Measurements from ENCODE around the gene NDFIP1.

Gene NDFIP1

DNA sequence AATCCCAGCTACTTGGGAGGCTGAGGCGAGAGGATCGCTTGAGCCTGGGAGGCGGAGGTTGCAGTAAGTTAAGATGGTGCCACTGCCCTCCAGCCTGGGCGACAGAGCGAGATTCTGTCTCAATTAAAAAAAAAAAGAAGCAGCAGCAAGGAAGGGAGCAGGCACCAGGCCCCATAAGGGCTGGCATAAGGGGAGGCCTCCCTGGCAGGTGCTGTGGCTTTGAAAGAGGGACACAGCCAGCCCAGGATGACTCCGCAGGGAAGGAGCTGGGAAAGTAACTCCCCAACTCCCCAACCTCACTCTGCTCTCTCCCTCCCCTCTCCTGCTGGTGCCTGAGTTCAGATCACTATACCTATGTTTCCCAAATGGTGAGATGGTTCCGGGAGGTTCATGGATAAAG is 70.1 kb downstream of the NDFIP1 start:
- DNase-seq (ENCODE audit: low read depth), result no peak
- no peak overlapping the region for H3K4me3 ChIP-seq (ENCODE audit: low read length)
- TF ChIP-seq, protein P1, sequence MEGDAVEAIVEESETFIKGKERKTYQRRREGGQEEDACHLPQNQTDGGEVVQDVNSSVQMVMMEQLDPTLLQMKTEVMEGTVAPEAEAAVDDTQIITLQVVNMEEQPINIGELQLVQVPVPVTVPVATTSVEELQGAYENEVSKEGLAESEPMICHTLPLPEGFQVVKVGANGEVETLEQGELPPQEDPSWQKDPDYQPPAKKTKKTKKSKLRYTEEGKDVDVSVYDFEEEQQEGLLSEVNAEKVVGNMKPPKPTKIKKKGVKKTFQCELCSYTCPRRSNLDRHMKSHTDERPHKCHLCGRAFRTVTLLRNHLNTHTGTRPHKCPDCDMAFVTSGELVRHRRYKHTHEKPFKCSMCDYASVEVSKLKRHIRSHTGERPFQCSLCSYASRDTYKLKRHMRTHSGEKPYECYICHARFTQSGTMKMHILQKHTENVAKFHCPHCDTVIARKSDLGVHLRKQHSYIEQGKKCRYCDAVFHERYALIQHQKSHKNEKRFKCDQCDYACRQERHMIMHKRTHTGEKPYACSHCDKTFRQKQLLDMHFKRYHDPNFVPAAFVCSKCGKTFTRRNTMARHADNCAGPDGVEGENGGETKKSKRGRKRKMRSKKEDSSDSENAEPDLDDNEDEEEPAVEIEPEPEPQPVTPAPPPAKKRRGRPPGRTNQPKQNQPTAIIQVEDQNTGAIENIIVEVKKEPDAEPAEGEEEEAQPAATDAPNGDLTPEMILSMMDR (conservative IDR thresholded peaks at IDR 0.05; ENCODE audit: low read length), result no peak

DNA sequence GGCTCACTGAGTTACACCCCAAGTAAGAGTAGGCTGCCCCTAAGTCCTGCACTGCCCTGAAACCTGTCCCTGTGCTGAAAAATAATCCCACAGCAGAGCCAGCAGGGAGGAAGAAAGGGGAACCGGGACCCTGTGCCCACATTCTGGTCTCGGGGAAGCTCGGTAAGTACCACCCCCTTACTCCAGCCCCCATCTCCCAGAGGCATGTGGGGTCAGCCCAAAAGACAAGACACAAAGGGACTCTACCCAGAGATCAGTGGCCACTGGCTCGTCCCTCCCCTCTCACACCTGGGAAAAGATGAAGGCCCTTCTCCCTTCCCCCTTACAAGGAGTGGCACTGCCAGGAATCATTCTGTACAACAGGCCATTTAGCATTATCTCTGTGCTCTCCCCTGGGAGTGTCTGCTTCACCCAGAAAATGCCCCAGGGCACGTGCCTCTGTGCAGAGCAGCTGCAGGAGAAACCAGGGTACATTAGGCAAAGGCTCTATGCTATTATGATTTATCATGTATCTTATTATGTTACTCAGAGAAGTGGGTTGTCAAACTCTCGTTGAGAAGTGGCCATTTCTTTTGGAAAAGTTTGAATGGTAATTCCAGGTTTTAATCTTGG is 71.3 kb downstream of the NDFIP1 start:
- DNase-seq (ENCODE audit: low read depth), result no peak
- no peak overlapping the region for H3K4me3 ChIP-seq (ENCODE audit: low read length)
- TF ChIP-seq, protein P1 (conservative IDR thresholded peaks at IDR 0.05; ENCODE audit: low read length), result no peak

DNA sequence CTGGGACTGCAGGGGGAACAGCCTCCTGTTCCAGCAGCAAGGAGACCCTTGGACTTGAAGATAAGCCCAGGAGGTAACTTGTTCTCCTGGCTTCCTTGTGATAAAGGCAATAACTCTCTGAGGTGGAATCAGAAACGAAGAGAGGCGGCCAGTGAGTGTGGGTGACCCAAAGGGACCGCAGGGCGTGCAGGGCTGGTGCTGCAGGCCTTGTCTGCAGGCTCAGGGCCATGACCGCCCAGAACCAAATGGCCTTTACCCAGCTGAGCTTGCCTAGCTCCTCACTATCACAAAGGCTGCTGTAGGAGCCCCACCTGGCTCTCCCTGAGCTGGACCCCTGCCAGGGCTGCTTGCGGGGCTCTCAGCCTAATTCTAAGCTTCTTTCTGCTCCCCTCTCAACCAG is 72.5 kb downstream of the NDFIP1 start:
- DNase-seq (ENCODE audit: low read depth), result no peak
- TF ChIP-seq, protein P1 (conservative IDR thresholded peaks at IDR 0.05; ENCODE audit: low read length), result no peak
- H3K4me3 ChIP-seq (ENCODE audit: low read length), result no peak overlapping the region

DNA sequence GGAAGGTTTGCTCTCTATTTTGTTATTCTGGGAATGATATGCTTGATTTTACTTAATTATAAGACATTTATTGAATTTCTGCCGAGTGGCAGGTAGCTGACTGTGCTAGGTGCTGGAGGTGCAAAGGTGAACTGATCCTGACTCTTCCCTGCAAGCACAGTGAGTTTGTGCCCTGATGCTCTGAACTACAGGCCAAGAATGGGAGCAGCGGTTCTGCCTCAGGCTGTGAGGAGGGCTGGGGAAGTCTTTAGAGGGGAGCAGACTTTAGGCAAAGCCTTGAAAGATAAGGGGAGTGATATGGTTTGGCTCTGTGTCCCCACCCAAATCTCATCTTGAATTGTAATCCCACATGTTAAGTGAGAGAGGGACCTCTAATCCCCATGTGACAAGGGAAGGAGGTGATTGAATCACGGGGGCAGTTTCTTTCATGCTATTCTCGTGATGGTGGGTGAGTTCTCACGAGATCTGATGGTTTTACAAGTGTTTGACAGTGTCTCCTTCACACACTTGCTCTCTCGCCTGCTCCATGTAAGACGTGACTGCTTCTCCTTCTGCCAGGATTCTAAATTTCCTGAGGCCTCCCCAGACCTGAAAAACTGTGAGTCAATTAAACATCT is 73.1 kb downstream of the NDFIP1 start:
- TF ChIP-seq, protein P1 (conservative IDR thresholded peaks at IDR 0.05; ENCODE audit: low read length), result no peak
- no peak overlapping the region for H3K4me3 ChIP-seq (ENCODE audit: low read length)

DNA sequence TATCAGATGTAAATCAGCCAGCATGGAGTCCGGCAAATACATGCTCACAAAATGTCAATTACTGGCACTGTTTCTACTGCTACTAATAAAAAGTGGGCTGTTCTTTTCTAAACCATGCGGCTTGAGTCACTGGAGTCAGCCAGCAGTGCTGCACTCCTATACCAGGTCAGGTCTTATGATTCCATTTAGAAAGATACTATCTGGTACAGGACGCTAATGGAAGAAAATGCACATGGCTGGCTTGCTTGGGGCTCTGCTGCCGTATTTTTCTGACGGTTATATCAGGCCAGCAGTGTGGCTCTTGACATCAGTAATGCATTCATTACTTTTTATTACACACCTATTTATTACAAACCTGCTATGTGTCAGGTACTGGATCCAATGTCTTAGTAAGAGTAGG is 74.3 kb downstream of the NDFIP1 start:
- H3K4me3 ChIP-seq (ENCODE audit: low read length), result no peak overlapping the region
- TF ChIP-seq, protein P1 (conservative IDR thresholded peaks at IDR 0.05; ENCODE audit: low read length), result no peak
- no peak for DNase-seq (ENCODE audit: low read depth)

More for the DNA sequence above, 73.1 kb downstream of the NDFIP1 start:
- no peak for DNase-seq (ENCODE audit: low read depth)

DNA sequence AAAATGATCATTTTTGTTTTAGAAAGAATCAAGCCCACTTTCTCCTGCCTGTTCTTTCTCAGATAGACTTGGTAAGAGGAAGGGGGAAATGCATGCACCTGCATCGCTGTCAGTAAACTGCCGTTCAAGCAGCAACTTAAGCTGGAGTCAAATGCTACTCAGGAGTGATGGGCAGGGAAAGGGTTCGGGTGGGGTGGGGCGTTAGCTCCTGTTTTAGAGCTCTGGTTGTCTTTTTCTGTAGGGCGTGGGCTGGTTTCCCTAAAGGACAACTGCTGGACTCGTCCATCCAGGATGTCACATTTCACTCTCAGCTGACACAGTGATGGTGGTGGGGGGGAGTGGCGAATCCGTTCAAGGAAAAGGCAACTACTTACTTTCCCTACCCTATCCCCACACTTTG is 75.0 kb downstream of the NDFIP1 start:
- TF ChIP-seq, protein P1 (conservative IDR thresholded peaks at IDR 0.05; ENCODE audit: low read length), result no peak
- no peak overlapping the region for H3K4me3 ChIP-seq (ENCODE audit: low read length)
- DNase-seq (ENCODE audit: low read depth), result no peak

DNA sequence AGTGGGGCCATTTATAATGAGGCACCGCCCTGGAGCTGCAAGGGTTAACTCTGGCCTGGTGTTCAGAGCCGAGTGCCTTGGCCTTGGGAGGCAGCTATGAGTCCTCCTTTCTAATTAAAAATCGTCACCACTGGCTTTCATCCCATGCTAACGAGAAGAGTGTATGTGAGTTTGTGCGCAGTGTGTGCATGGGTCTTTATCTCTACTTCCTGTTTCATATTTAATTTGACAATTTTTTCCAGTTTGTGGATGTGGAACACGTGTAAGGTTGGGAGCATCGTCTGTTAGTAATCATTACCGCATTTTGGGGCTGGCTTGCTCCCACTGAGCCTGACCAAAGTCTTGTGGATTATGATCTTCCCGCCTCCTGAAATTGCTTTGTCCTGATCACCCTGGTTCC is 76.4 kb downstream of the NDFIP1 start:
- no peak overlapping the region for H3K4me3 ChIP-seq (ENCODE audit: low read length)
- TF ChIP-seq, protein P1 (conservative IDR thresholded peaks at IDR 0.05; ENCODE audit: low read length), result no peak
- peak; percentile 64 for DNase-seq (ENCODE audit: low read depth)
